PFSK-1 (cell line): Measurements from ENCODE around the gene MAGI2.

Experiments used
- FOXP2 ChIP-seq: optimal IDR thresholded peaks from 2 replicates; pipeline ENCODE3; 2011; ENCODE audit warnings: borderline replicate concordance, control low read depth, inconsistent platforms; ENCODE audit not compliant: insufficient read depth; ENCODE audit errors: extremely low read length, extremely low read depth
- POLR2AphosphoS5 ChIP-seq: IDR thresholded peaks from 2 replicates; pipeline ENCODE4 v1.6.1; 2012; ENCODE audit warnings: low read depth, mild to moderate bottlenecking, control low read depth, low read length, moderate library complexity
- REST ChIP-seq, 2 experiments: IDR thresholded peaks; 2 replicates each; pipeline versions ENCODE4 v1.6.1 to v1.8.0; 2011 to 2012; ENCODE audit warnings: low read depth in 2 of 2, low read length in 2 of 2, control low read depth in 1 of 2, inconsistent platforms in 1 of 2, mild to moderate bottlenecking in 1 of 2, moderate library complexity in 1 of 2; ENCODE audit not compliant: insufficient read depth in 1 of 2
- SIN3A ChIP-seq: IDR thresholded peaks from 2 replicates; pipeline ENCODE4 v1.6.1; 2012; ENCODE audit warnings: mild to moderate bottlenecking, low read length, moderate library complexity, borderline replicate concordance; ENCODE audit not compliant: insufficient read depth
- TAF1 ChIP-seq: IDR thresholded peaks from 2 replicates; pipeline ENCODE4 v1.6.1; 2012; ENCODE audit warnings: low read length, control low read depth, borderline replicate concordance; ENCODE audit not compliant: insufficient read depth

- TF ChIP-seq POLR2AphosphoS5 (no peak), REST (IDR thresholded peaks at IDR 0.05; ENCODE audit: insufficient read depth in 1 of 2, low read depth in 2 of 2, low read length in 2 of 2) (no peak), TAF1 (no peak), SIN3A (no peak), FOXP2 (no peak)
Measured at GRCh38 chr7:78490524-78490923, 962.9 kb downstream of the MAGI2 start.
